SK-N-SH (cell line): ENCODE results near the gene MAP7. TPM values are rescaled to one million over a fixed set of nuclear protein-coding genes. Genes with fewer than 3 reads are reported as not detected.

ENCODE experiments used
- CTCF ChIA-PET: fragments of 300-600, 350-600 bp; formaldehyde crosslinking; extraction: SDS; loops from one replicate; lab custom pipeline; 2021; lab: Yijun Ruan, JAX
- POLR2A ChIA-PET: fragments of 350-600 bp; sonication (Branson Sonifier 250); formaldehyde crosslinking; extraction: SDS; loops from one replicate; lab custom pipeline; 2020; ENCODE audit warnings: antibody characterized with exemption, inconsistent platforms; lab: Yijun Ruan, JAX
- DNase-seq: peaks from one replicate; pipeline ENCODE4 v3.0.0; 2012
- H2AFZ ChIP-seq: fragments of 200-600 bp; sonication (generic); 2 replicates; pipeline ENCODE4 v1.8.1; 2016; ENCODE audit warnings: antibody characterized with exemption, mild to moderate bottlenecking, low read depth
- H3F3A ChIP-seq: fragments of 200-600 bp; sonication (generic); replicated peaks from 2 replicates; pipeline ENCODE3; 2016; ENCODE audit warnings: antibody characterized with exemption, mild to moderate bottlenecking; ENCODE audit not compliant: insufficient read depth
- H3K27ac ChIP-seq, 2 experiments: fragments of 200-500 bp in 1 of 2; fragments of 200-600 bp in 1 of 2; sonication (Bioruptor generic) in 1 of 2; sonication (generic), shearing (Covaris generic) in 1 of 2; 2 replicates each; pipeline versions ENCODE4 v1.5.1 to v1.6.1; 2014 to 2016; ENCODE audit warnings: low read depth in 2 of 2, inconsistent platforms in 1 of 2, low read length in 1 of 2, mild to moderate bottlenecking in 1 of 2, mixed read lengths in 1 of 2
- H3K27me3 ChIP-seq: fragments of 200-600 bp; sonication (generic), shearing (Covaris generic); 2 replicates; pipeline ENCODE4 v1.6.1; 2016; ENCODE audit warnings: mixed run types; ENCODE audit not compliant: insufficient read depth
- H3K36me3 ChIP-seq, 2 experiments: fragments of 200-500 bp in 1 of 2; fragments of 200-600 bp in 1 of 2; sonication (Bioruptor generic) in 1 of 2; sonication (generic) in 1 of 2; replicated peaks in 1 of 2; 2 replicates each; pipeline versions ENCODE3 to v1.5.1; 2014 to 2016; ENCODE audit warnings: low read length in 1 of 2, mild to moderate bottlenecking in 1 of 2; ENCODE audit not compliant: insufficient read depth in 2 of 2, control insufficient read depth in 1 of 2
- H3K4me1 ChIP-seq, 2 experiments: fragments of 200-500 bp in 1 of 2; fragments of 200-600 bp in 1 of 2; sonication (Bioruptor generic) in 1 of 2; sonication (generic), shearing (Covaris generic) in 1 of 2; 2 replicates each; pipeline versions ENCODE4 v1.5.1 to v1.6.1; 2014 to 2016; ENCODE audit warnings: low read depth in 1 of 2, low read length in 1 of 2, mixed run types in 1 of 2; ENCODE audit not compliant: insufficient read depth in 2 of 2, control insufficient read depth in 1 of 2
- H3K4me2 ChIP-seq: fragments of 200-600 bp; sonication (generic), shearing (Covaris generic); 2 replicates; pipeline ENCODE4 v1.6.1; 2017; ENCODE audit warnings: mixed run types
- H3K4me3 ChIP-seq, 2 experiments: fragments of 200-500 bp in 1 of 2; fragments of 200-600 bp in 1 of 2; sonication (Bioruptor generic) in 1 of 2; sonication (generic), shearing (Covaris generic) in 1 of 2; 2 replicates each; pipeline versions ENCODE4 v1.5.1 to v1.8.1; 2014 to 2016; ENCODE audit warnings: low read depth in 2 of 2, inconsistent platforms in 1 of 2, low read length in 1 of 2, mild to moderate bottlenecking in 1 of 2, mixed read lengths in 1 of 2, moderate library complexity in 1 of 2
- H3K79me2 ChIP-seq: fragments of 200-600 bp; sonication (generic); 2 replicates; pipeline ENCODE4 v1.8.1; 2017; ENCODE audit warnings: mild to moderate bottlenecking; ENCODE audit not compliant: insufficient read depth
- H3K9ac ChIP-seq: fragments of 200-600 bp; sonication (generic); 2 replicates; pipeline ENCODE4 v1.6.1; 2017; ENCODE audit warnings: mixed run types
- H3K9me2 ChIP-seq: fragments of 200-600 bp; sonication (generic); 2 replicates; pipeline ENCODE4 v1.6.1; 2017; ENCODE audit warnings: mixed run types
- H3K9me3 ChIP-seq: fragments of 200-600 bp; sonication (generic); 2 replicates; pipeline ENCODE4 v1.6.1; 2017; ENCODE audit warnings: mixed run types, mild to moderate bottlenecking, moderate library complexity
- H4K20me1 ChIP-seq: fragments of 200-600 bp; sonication (generic); 2 replicates; pipeline ENCODE4 v1.6.1; 2017; ENCODE audit warnings: mild to moderate bottlenecking, mixed run types; ENCODE audit not compliant: insufficient read depth
- CHD2 ChIP-seq: fragments of 150-350 bp; IDR thresholded peaks from 2 replicates; pipeline ENCODE4 v1.6.1; 2018; ENCODE audit warnings: low read length; ENCODE audit not compliant: partially characterized antibody
- EP300 ChIP-seq, 2 experiments: IDR thresholded peaks; 2 replicates each; pipeline versions ENCODE4 v1.4.0 to v1.6.1; 2012; ENCODE audit warnings: borderline replicate concordance in 1 of 2, low read depth in 1 of 2, low read length in 1 of 2
- FOSL2 ChIP-seq: IDR thresholded peaks from 2 replicates; pipeline ENCODE4 v1.4.0; 2012; ENCODE audit warnings: low read depth, mild to moderate bottlenecking, moderate library complexity, borderline replicate concordance
- FOXJ3 ChIP-seq: sonication (generic); formaldehyde crosslinking; IDR thresholded peaks from 2 replicates; pipeline ENCODE4 v1.5.1; 2020; ENCODE audit warnings: mild to moderate bottlenecking, missing genetic modification reagents
- GABPA ChIP-seq: IDR thresholded peaks from 2 replicates; pipeline ENCODE4 v1.4.0; 2012; ENCODE audit warnings: low read depth, mild to moderate bottlenecking
- IRF3 ChIP-seq: fragments of 150-350 bp; IDR thresholded peaks from 2 replicates; pipeline ENCODE4 v1.6.1; 2016; ENCODE audit warnings: mild to moderate bottlenecking, low read depth, low read length
- JUND ChIP-seq: IDR thresholded peaks from 2 replicates; pipeline ENCODE4 v1.4.0; 2012
- MEF2A ChIP-seq: IDR thresholded peaks from 2 replicates; pipeline ENCODE4 v1.4.0; 2012; ENCODE audit warnings: low read depth, borderline replicate concordance
- NFIC ChIP-seq: IDR thresholded peaks from 2 replicates; pipeline ENCODE4 v1.4.0; 2012; ENCODE audit warnings: borderline replicate concordance
- PBX3 ChIP-seq: IDR thresholded peaks from 2 replicates; pipeline ENCODE4; 2012
- RAD21 ChIP-seq: IDR thresholded peaks from 2 replicates; pipeline ENCODE4 v1.6.1; 2012; ENCODE audit warnings: mild to moderate bottlenecking, low read length
- RCOR1 ChIP-seq: fragments of 150-350 bp; IDR thresholded peaks from 2 replicates; pipeline ENCODE4 v1.6.1; 2017; ENCODE audit warnings: antibody characterized with exemption, low read length
- REST ChIP-seq: IDR thresholded peaks from 2 replicates; pipeline ENCODE4 v1.6.1; 2012; ENCODE audit warnings: mild to moderate bottlenecking, low read depth, low read length, moderate library complexity
- RXRA ChIP-seq: IDR thresholded peaks from 2 replicates; pipeline ENCODE4 v1.4.0; 2012; ENCODE audit warnings: low read depth, mild to moderate bottlenecking, borderline replicate concordance
- SIN3A ChIP-seq: IDR thresholded peaks from 2 replicates; pipeline ENCODE4 v1.6.1; 2012; ENCODE audit warnings: low read depth, mild to moderate bottlenecking, low read length, moderate library complexity, borderline replicate concordance
- SMC3 ChIP-seq: IDR thresholded peaks from 2 replicates; pipeline ENCODE4 v1.6.1; 2012; ENCODE audit warnings: low read depth, low read length, improper control_type of control experiment
- TAF1 ChIP-seq: IDR thresholded peaks from 2 replicates; pipeline ENCODE4 v1.6.1; 2012; ENCODE audit warnings: low read depth, mild to moderate bottlenecking, low read length, moderate library complexity, borderline replicate concordance
- TCF12 ChIP-seq: IDR thresholded peaks from 2 replicates; pipeline ENCODE4 v1.4.0; 2012
- TEAD4 ChIP-seq: IDR thresholded peaks from 2 replicates; pipeline ENCODE4 v1.4.0; 2012; ENCODE audit warnings: mild to moderate bottlenecking, borderline replicate concordance; ENCODE audit not compliant: insufficient read depth
- USF1 ChIP-seq: IDR thresholded peaks from 2 replicates; pipeline ENCODE4 v1.4.0; 2012; ENCODE audit warnings: low read depth, borderline replicate concordance
- YY1 ChIP-seq: IDR thresholded peaks from 2 replicates; pipeline ENCODE4 v1.4.0; 2012; ENCODE audit warnings: low read depth, mild to moderate bottlenecking
- WGBS: methylation state at CpG from one replicate; pipeline ENCODE4 v1.1.6; 2017; ENCODE audit warnings: low lambda C conversion rate; 5-methylcytosine and 5-hydroxymethylcytosine counted together
- polyA plus RNA-seq, 3 experiments: library from polyadenylated mRNA; depleted of rRNA; stranded (reverse); fragments of >200 nt; gene quantifications; 2 replicates each; pipeline ENCODE4 v1.2.3, GENCODE V29; 2012

The MAP7 gene
- polyA plus RNA-seq, 1 of the 3 experiments (the other 2 are of a cell fraction) = 0.76 TPM

- H3F3A ChIP-seq = no peaks in the 10 kb centered on the region
- H3K9ac ChIP-seq = no peak overlapping the region
- H3K27ac ChIP-seq = peak overlapping the region; percentile 52 to 65; a peak in 3 of 4 replicates
- H3K4me2 ChIP-seq = peak overlapping the region; percentile 16; the same call in 1 of the 2 replicates
- H3K36me3 ChIP-seq = no peaks in the 10 kb centered on the region
- peaks cover 2 to 6% of the 10 kb centered on the region in 2 experiments; a peak in 3 of 4 replicates for H3K4me1 ChIP-seq
- WGBS = 21% methylated on average over 2 of the region's 2 CpGs
- H2AFZ ChIP-seq = no peak overlapping the region; the same call in 1 of the 2 replicates
- TF ChIP-seq SMC3 (no peak), USF1 (no peak), PBX3 (peak; percentile 57), SIN3A (no peak), RXRA (no peak), TEAD4 (no peak), TCF12 (peak; percentile 73), MEF2A (no peak), GABPA (no peak), EP300 (IDR thresholded peaks at IDR 0.05; ENCODE audit: borderline replicate concordance in 1 of 2, low read depth in 1 of 2, low read length in 1 of 2) (peak in 1 of 2 experiments; percentile 15; a peak in 1 of 4 replicates), CHD2 (no peak), RCOR1 (no peak), NFIC (peak; percentile 48; the same call in 1 of the 2 replicates)
- TF ChIP-seq, all 33 proteins: peak for 4
- H3K9me3 ChIP-seq = no peaks in the 10 kb centered on the region
- no peak overlapping the region for H3K4me3 ChIP-seq
- no peak for DNase-seq
- CTCF ChIA-PET = interaction anchor here (1.1 to 1.8 kb wide), 2 partner anchors 205 to 206 kb away, joined by 3 to 7 read pairs; partner anchors contain the start of gene MAP7
- no peaks in the 10 kb centered on the region for H3K27me3 ChIP-seq
- no peaks in the 10 kb centered on the region for H3K9me2 ChIP-seq
- H3K79me2 ChIP-seq = no peaks in the 10 kb centered on the region
- no peaks in the 10 kb centered on the region for H4K20me1 ChIP-seq
- POLR2A ChIA-PET = no interaction called here
Observed at GRCh38 chr6:136344420-136344819, 205.8 kb downstream of the MAP7 start.

GRCh38 chr6:136343700-136344099 lies 206.5 kb downstream of the MAP7 start:
- H3F3A ChIP-seq = no peaks in the 10 kb centered on the region
- no peak overlapping the region; a peak in 1 of 4 replicates for H3K27ac ChIP-seq
- no peaks in the 10 kb centered on the region for H3K9me3 ChIP-seq
- DNase-seq = no peak
- no peak overlapping the region for H3K4me3 ChIP-seq
- H3K4me1 ChIP-seq = peaks cover 2 to 6% of the 10 kb centered on the region in 2 experiments; a peak in 3 of 4 replicates
- H2AFZ ChIP-seq = no peak overlapping the region
- no peaks in the 10 kb centered on the region for H3K36me3 ChIP-seq
- ChIA-PET CTCF (interaction anchor here (1.1 to 1.8 kb wide), 3 partner anchors 26 to 207 kb away, joined by 3 to 7 read pairs (median 4); partner anchors contain the start of gene MAP7), POLR2A (no interaction called here)
- WGBS = 95% methylated on average over 1 of the region's 1 CpG
- no peak overlapping the region for H3K4me2 ChIP-seq
- no peaks in the 10 kb centered on the region for H3K79me2 ChIP-seq
- H3K27me3 ChIP-seq = no peaks in the 10 kb centered on the region
- H4K20me1 ChIP-seq = no peaks in the 10 kb centered on the region
- H3K9me2 ChIP-seq = no peaks in the 10 kb centered on the region
- no peak overlapping the region for H3K9ac ChIP-seq
- TF ChIP-seq TAF1 (no peak), JUND (no peak), REST (no peak), RAD21 (no peak), FOSL2 (no peak), IRF3 (no peak), NFIC (no peak), YY1 (no peak), USF1 (no peak), FOXJ3 (CRISPR knock-in tag) (no peak), GABPA (no peak)
